Neural cell (in vitro differentiated cells): ENCODE data around the gene SERPINB4. TPM values are rescaled to one million over a fixed set of nuclear protein-coding genes. Genes with fewer than 3 reads are reported as not detected.

Source experiments
- H2AFZ ChIP-seq: fragments of 200-600, 300-800 bp; sonication (generic), shearing (Covaris generic); 2 replicates; pipeline ENCODE4 v1.6.0; 2014; ENCODE audit warnings: low read depth, mild to moderate bottlenecking, antibody characterized with exemption, low read length, moderate library complexity
- H3F3A ChIP-seq: fragments of 200-600 bp; shearing (Covaris generic); 2 replicates; pipeline ENCODE4 v1.6.1; 2016; ENCODE audit warnings: mild to moderate bottlenecking, moderate library complexity, mixed read lengths, antibody characterized with exemption, low read length; ENCODE audit not compliant: insufficient read depth, poor library complexity, severe bottlenecking
- H3K27ac ChIP-seq: fragments of 200-600, 300-800 bp; sonication (generic), shearing (Covaris generic); 2 replicates; pipeline ENCODE4 v1.5.1; 2014; ENCODE audit warnings: mild to moderate bottlenecking, low read length, moderate library complexity
- H3K27me3 ChIP-seq: fragments of 300-800, 200-600 bp; sonication (generic), shearing (Covaris generic); 2 replicates; pipeline ENCODE4 v1.6.0; 2014; ENCODE audit warnings: mild to moderate bottlenecking, low read depth, low read length, moderate library complexity; ENCODE audit not compliant: insufficient read depth
- H3K36me3 ChIP-seq: fragments of 300-800, 200-600 bp; sonication (generic), shearing (Covaris generic); 2 replicates; pipeline ENCODE4 v1.5.1; 2014; ENCODE audit warnings: mild to moderate bottlenecking, antibody characterized with exemption, low read length, moderate library complexity; ENCODE audit not compliant: insufficient read depth
- H3K4me2 ChIP-seq: fragments of 300-800, 200-600 bp; sonication (generic), shearing (Covaris generic); 2 replicates; pipeline ENCODE4 v1.6.0; 2014; ENCODE audit warnings: mild to moderate bottlenecking, low read length
- H3K4me3 ChIP-seq: fragments of 300-800, 200-600 bp; sonication (generic), shearing (Covaris generic); 2 replicates; pipeline ENCODE4 v1.5.1; 2014; ENCODE audit warnings: mild to moderate bottlenecking, low read length, moderate library complexity
- H3K79me2 ChIP-seq: fragments of 200-600 bp; shearing (Covaris generic); replicated peaks from 2 replicates; pipeline ENCODE4 v1.6.0; 2014; ENCODE audit warnings: mild to moderate bottlenecking, low read length, moderate library complexity; ENCODE audit not compliant: insufficient read depth
- H3K9ac ChIP-seq: fragments of 300-800, 200-600 bp; sonication (generic), shearing (Covaris generic); 2 replicates; pipeline ENCODE4 v1.6.1; 2016; ENCODE audit warnings: mild to moderate bottlenecking, low read length, mixed read lengths
- H3K9me2 ChIP-seq: fragments of 200-600 bp; shearing (Covaris generic); 2 replicates; pipeline ENCODE4 v1.6.1; 2016; ENCODE audit warnings: mild to moderate bottlenecking, low read length, mixed read lengths; ENCODE audit not compliant: insufficient read depth
- H3K9me3 ChIP-seq: fragments of 200-600, 300-800 bp; sonication (generic), shearing (Covaris generic); 2 replicates; pipeline ENCODE4 v1.6.1; 2016; ENCODE audit warnings: mild to moderate bottlenecking, mixed run types, low read length, moderate library complexity, mixed read lengths
- H4K20me1 ChIP-seq: fragments of 200-600 bp; shearing (Covaris generic); 2 replicates; pipeline ENCODE4 v1.6.1; 2016; ENCODE audit warnings: mild to moderate bottlenecking, mixed run types; ENCODE audit not compliant: insufficient read depth
- CTCF ChIP-seq: fragments of 450-650 bp; IDR thresholded peaks from 2 replicates; pipeline ENCODE4 v1.5.1; 2014; ENCODE audit warnings: antibody characterized with exemption, mild to moderate bottlenecking, moderate library complexity; ENCODE audit not compliant: poor library complexity, severe bottlenecking
- EP300 ChIP-seq: fragments of 450-650 bp; conservative IDR thresholded peaks from 2 replicates; pipeline ENCODE4 v1.6.1; 2014; ENCODE audit warnings: antibody characterized with exemption, mild to moderate bottlenecking, moderate library complexity; ENCODE audit not compliant: poor library complexity, severe bottlenecking
- EZH2 ChIP-seq: fragments of 200-600, 300-800 bp; shearing (Covaris generic), sonication (generic); IDR thresholded peaks from 2 replicates; pipeline ENCODE4 v1.6.1; 2014; ENCODE audit warnings: antibody characterized with exemption, low read length, borderline replicate concordance, mild to moderate bottlenecking; ENCODE audit not compliant: insufficient read depth, poor library complexity, severe bottlenecking
- MXI1 ChIP-seq: fragments of 450-650 bp; conservative IDR thresholded peaks from 2 replicates; pipeline ENCODE4 v1.6.1; 2014; ENCODE audit warnings: antibody characterized with exemption, mild to moderate bottlenecking; ENCODE audit not compliant: poor library complexity, severe bottlenecking
- POLR2AphosphoS5 ChIP-seq: IDR thresholded peaks from 2 replicates; pipeline ENCODE4 v1.6.1; 2012
- RAD21 ChIP-seq: fragments of 450-650 bp; conservative IDR thresholded peaks from 2 replicates; pipeline ENCODE4 v1.6.1; 2014; ENCODE audit warnings: antibody characterized with exemption, mild to moderate bottlenecking, moderate library complexity
- REST ChIP-seq: IDR thresholded peaks from 2 replicates; pipeline ENCODE4 v1.6.1; 2012; ENCODE audit warnings: borderline replicate concordance
- SMC3 ChIP-seq: fragments of 450-650 bp; conservative IDR thresholded peaks from 2 replicates; pipeline ENCODE4 v1.6.1; 2014; ENCODE audit warnings: antibody characterized with exemption, mild to moderate bottlenecking, moderate library complexity; ENCODE audit not compliant: poor library complexity
- TAF1 ChIP-seq: IDR thresholded peaks from 2 replicates; pipeline ENCODE4 v1.6.1; 2012; ENCODE audit warnings: low read depth
- polyA plus RNA-seq: library from polyadenylated mRNA; depleted of rRNA; stranded (reverse); fragments of >200 nt; gene quantifications from 2 replicates; pipeline ENCODE4 v1.2.3, GENCODE V29; 2014

The SERPINB4 gene
- polyA plus RNA-seq, 1 donor from 2014 or later = not detected

GRCh38 chr18:63679820-63680606 lies 36.0 kb upstream of the SERPINB4 start:
- Histone ChIP-seq H3K27ac (no peak overlapping the region), H2AFZ (no peak overlapping the region), H3K4me2 (no peak overlapping the region), H3K4me3 (no peak overlapping the region), H4K20me1 (no peaks in the 10 kb centered on the region), H3K79me2 (no peaks in the 10 kb centered on the region), H3K36me3 (no peaks in the 10 kb centered on the region), H3K9ac (no peak overlapping the region), H3K9me2 (no peaks in the 10 kb centered on the region), H3F3A (no peaks in the 10 kb centered on the region), H3K27me3 (no peaks in the 10 kb centered on the region), H3K9me3 (no peaks in the 10 kb centered on the region)
- TF ChIP-seq REST (no peak), EZH2 (no peak), TAF1 (no peak), SMC3 (no peak), MXI1 (no peak), POLR2AphosphoS5 (no peak), CTCF (no peak), RAD21 (no peak), EP300 (no peak)

GRCh38 chr18:63677500-63678225 lies 33.6 kb upstream of the SERPINB4 start:
- Histone ChIP-seq H3K27ac (no peak overlapping the region), H2AFZ (no peak overlapping the region), H3K4me3 (no peak overlapping the region), H3K9me2 (no peaks in the 10 kb centered on the region), H3K4me2 (no peak overlapping the region), H3K9me3 (no peaks in the 10 kb centered on the region), H3K27me3 (no peaks in the 10 kb centered on the region), H3K79me2 (no peaks in the 10 kb centered on the region), H3K9ac (no peak overlapping the region), H4K20me1 (no peaks in the 10 kb centered on the region), H3F3A (no peaks in the 10 kb centered on the region), H3K36me3 (no peaks in the 10 kb centered on the region)
- TF ChIP-seq MXI1 = no peak
- TF ChIP-seq REST = no peak
- TF ChIP-seq EZH2 = no peak
- no peak for TF ChIP-seq TAF1
- no peak for TF ChIP-seq RAD21
- TF ChIP-seq POLR2AphosphoS5 = no peak
- TF ChIP-seq EP300 = no peak
- TF ChIP-seq CTCF = no peak
- TF ChIP-seq SMC3 = no peak
